Right lobe of liver (tissue), 6 donors: Measurements from ENCODE around the gene OR52W1. TPM values are rescaled to one million over a fixed set of nuclear protein-coding genes. Genes with fewer than 3 reads are reported as not detected.

Experiments
- ATAC-seq, 4 donors: fragments of 200-7000 bp; cut with Tn5 transposase; one replicate each; pipeline ENCODE4 v1.9.1; 2020; ENCODE audit warnings: mild to moderate bottlenecking in 4 of 4, moderate library complexity in 4 of 4
- DNase-seq, 3 donors: peaks; one replicate each; pipeline ENCODE4 v3.0.0-alpha.2; 2020
- H3K27ac ChIP-seq, 3 donors: fragments of 200-600 bp; one replicate each; pipeline ENCODE4 v1.8.0; 2022
- H3K27me3 ChIP-seq, 2 donors: fragments of 200-600 bp; one replicate each; pipeline ENCODE4 v1.8.0; 2022
- H3K36me3 ChIP-seq, 4 donors: fragments of 200-600 bp; sonication (generic) in 1 of 4; one replicate each; pipeline versions ENCODE4 v1.5.1 to v1.8.0; 2017 to 2022; ENCODE audit warnings: control low read depth in 1 of 4
- H3K4me1 ChIP-seq, 4 donors: fragments of 200-600 bp; sonication (generic) in 1 of 4; one replicate each; pipeline versions ENCODE4 v1.5.1 to v1.8.0; 2017 to 2022; ENCODE audit warnings: control low read depth in 1 of 4
- H3K4me3 ChIP-seq, 3 donors: fragments of 200-600 bp; one replicate each; pipeline ENCODE4 v1.8.0; 2022
- H3K9me3 ChIP-seq, 4 donors: fragments of 200-600 bp; sonication (generic) in 1 of 4; one replicate each; pipeline versions ENCODE4 v1.5.1 to v1.8.0; 2017 to 2022; ENCODE audit warnings: control low read depth in 1 of 4
- POLR2A ChIP-seq: fragments of 450-650 bp; IDR thresholded peaks from one replicate; pipeline ENCODE4 v1.6.1; 2017; ENCODE audit warnings: antibody characterized with exemption, mild to moderate bottlenecking
- WGBS: methylation state at CpG from one replicate; pipeline ENCODE4 v1.1.6; 2018; ENCODE audit warnings: low coverage, low lambda C conversion rate; ENCODE audit not compliant: insufficient coverage; ENCODE audit errors: missing lambda C conversion rate; 5-methylcytosine and 5-hydroxymethylcytosine counted together
- intact Hi-C, 2 donors: fragments of 100-400 bp; cut with DNase I; formaldehyde crosslinking; loops; one replicate each; pipeline versions ENCODE4 v1.11.2 to v1.14.1; 2022
- total RNA-seq, 6 experiments: library from RNA; depleted of rRNA in 2 of 6; stranded (reverse); fragments of >200 nt in 2 of 6; fragmentation: NEBNext Ultra II Directional in 3 of 6; extraction: Animal tissue kit (Norgen Biotek cat#: 25700) in 3 of 6; gene quantifications; one replicate each; pipeline versions ENCODE4 v1.1.0 to v1.2.4, GENCODE V29; 2016 to 2023
- TF ChIP-seq, protein P1 (sequence below), 4 donors: fragments of 200-600 bp in 3 of 4; fragments of 450-650 bp in 1 of 4; IDR thresholded peaks; one replicate each; pipeline versions ENCODE4 v1.5.1 to v1.8.0; 2016 to 2022; ENCODE audit warnings: antibody characterized with exemption in 4 of 4, mild to moderate bottlenecking in 2 of 4
- donor health status: DM: no; HTN: yes; CAD: no.
- donor health status: DM: no; HTN: no; CAD: no.
- donor health status: DM: no; HTN: no; CAD: no.
- donor health status: DM: no; HTN: yes; CAD: no.
- donor health status: DM: no; HTN: yes; CAD: no.

Gene OR52W1
- total RNA-seq, 6 experiments from 2014 or later: not detected

GRCh38 chr11:6197466-6198200 is 1.4 kb upstream of the OR52W1 start:
- no peaks in the 10 kb centered on the region for H3K4me1 ChIP-seq
- ATAC-seq: no peak
- no peaks in the 10 kb centered on the region for H3K9me3 ChIP-seq
- H3K36me3 ChIP-seq: peaks cover 0 to 3% (median 0%) of the 10 kb centered on the region in 4 donors
- H3K4me3 ChIP-seq: no peak overlapping the region
- WGBS: 85% methylated on average over 4 of the region's 4 CpGs
- DNase-seq: no peak
- H3K27me3 ChIP-seq: no peaks in the 10 kb centered on the region
- no peak overlapping the region for H3K27ac ChIP-seq
- intact Hi-C loops: no loop called here
- TF ChIP-seq POLR2A: no peak
- TF ChIP-seq, protein P1, sequence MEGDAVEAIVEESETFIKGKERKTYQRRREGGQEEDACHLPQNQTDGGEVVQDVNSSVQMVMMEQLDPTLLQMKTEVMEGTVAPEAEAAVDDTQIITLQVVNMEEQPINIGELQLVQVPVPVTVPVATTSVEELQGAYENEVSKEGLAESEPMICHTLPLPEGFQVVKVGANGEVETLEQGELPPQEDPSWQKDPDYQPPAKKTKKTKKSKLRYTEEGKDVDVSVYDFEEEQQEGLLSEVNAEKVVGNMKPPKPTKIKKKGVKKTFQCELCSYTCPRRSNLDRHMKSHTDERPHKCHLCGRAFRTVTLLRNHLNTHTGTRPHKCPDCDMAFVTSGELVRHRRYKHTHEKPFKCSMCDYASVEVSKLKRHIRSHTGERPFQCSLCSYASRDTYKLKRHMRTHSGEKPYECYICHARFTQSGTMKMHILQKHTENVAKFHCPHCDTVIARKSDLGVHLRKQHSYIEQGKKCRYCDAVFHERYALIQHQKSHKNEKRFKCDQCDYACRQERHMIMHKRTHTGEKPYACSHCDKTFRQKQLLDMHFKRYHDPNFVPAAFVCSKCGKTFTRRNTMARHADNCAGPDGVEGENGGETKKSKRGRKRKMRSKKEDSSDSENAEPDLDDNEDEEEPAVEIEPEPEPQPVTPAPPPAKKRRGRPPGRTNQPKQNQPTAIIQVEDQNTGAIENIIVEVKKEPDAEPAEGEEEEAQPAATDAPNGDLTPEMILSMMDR (IDR thresholded peaks at IDR 0.05): no peak

DNA sequence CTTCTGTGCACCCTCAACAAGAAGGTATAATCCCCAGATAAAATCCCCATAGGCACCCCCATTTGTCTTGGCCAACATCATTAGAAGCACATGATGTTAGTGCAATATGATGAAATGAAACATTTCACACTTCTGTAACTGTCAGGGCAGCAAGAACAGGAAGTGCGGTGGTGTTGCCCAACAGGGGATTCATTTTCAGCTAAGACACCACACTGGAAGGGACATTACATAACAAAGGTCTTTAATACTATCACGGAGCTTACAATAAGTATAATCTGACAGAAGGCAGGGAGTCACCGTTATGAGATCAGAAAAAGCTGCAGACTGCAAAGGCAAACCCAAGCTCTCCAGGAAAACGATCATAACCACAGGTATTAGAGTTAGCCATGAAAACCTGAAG is 2.0 kb downstream of the OR52W1 start:
- Histone ChIP-seq H3K27me3 (no peaks in the 10 kb centered on the region), H3K4me3 (no peak overlapping the region), H3K36me3 (peaks cover 0 to 19% (median 2%) of the 10 kb centered on the region in 4 donors), H3K9me3 (no peaks in the 10 kb centered on the region), H3K4me1 (no peaks in the 10 kb centered on the region), H3K27ac (no peak overlapping the region)
- ATAC-seq (peak; percentile 50 to 73 (median 59)), DNase-seq (peak in 1 of 3 donors; percentile 50)
- intact Hi-C loops: no loop called here
- no peak for TF ChIP-seq POLR2A
- TF ChIP-seq, protein P1 (IDR thresholded peaks at IDR 0.05): no peak
- WGBS: 71% methylated on average over 4 of the region's 4 CpGs

DNA sequence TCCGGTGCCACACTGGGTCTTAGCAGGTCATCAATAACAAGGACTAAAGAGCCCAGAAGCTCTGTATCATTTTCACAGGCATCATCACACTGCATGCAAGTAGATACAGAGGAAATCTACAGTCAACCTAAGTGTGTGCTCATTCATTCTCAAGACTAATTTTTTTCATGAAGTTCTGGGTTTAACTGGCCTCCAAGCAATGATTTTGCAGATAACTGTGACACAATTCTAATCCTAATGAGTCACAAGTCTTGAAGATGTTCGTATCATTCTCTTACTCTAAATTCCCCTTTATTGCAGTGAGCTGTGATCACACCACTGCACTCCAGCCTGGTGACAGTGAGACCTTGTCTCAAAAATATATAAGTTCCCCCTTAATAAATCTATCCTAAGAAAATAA is 2.5 kb downstream of the OR52W1 start:
- 42% methylated on average over 1 of the region's 2 CpGs for WGBS
- DNase-seq: no peak
- TF ChIP-seq, protein P1 (IDR thresholded peaks at IDR 0.05): no peak
- no peak for TF ChIP-seq POLR2A
- Histone ChIP-seq H3K4me3 (no peak overlapping the region), H3K4me1 (no peaks in the 10 kb centered on the region), H3K27me3 (no peaks in the 10 kb centered on the region), H3K36me3 (peaks cover 0 to 23% (median 2%) of the 10 kb centered on the region in 4 donors), H3K9me3 (no peaks in the 10 kb centered on the region), H3K27ac (no peak overlapping the region)
- intact Hi-C loops: no loop called here
- peak in 1 of 4 donors; percentile 13 for ATAC-seq

DNA sequence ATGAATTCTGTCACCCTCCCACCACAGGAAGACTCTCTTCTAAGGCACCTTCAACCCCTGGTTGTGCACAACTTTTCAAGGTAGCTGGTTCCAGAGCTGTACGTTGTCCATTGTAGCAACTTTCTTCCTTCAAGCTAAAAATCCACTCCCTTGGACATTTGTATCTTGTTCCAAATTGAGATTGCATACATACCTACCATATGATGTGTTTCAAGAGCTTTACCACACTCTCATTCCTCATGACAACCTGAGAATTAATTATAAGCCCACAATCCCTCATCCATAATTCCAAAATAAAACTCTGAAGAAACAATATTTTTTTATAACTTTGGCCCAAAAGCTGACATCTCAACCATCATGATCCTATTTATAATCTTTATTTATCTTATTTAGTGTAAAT is 3.0 kb downstream of the OR52W1 start:
- intact Hi-C loops: no loop called here
- WGBS: 91% methylated on average over 1 of the region's 1 CpG
- DNase-seq: no peak
- Histone ChIP-seq H3K27ac (no peak overlapping the region), H3K4me1 (no peaks in the 10 kb centered on the region), H3K9me3 (no peaks in the 10 kb centered on the region), H3K4me3 (no peak overlapping the region), H3K27me3 (no peaks in the 10 kb centered on the region), H3K36me3 (peaks cover 0 to 26% (median 3%) of the 10 kb centered on the region in 4 donors)
- ATAC-seq: no peak
- TF ChIP-seq, protein P1 (IDR thresholded peaks at IDR 0.05): no peak
- no peak for TF ChIP-seq POLR2A
